GM21515 (cell line): ENCODE results near the gene CLCA4.

Source experiments
- ATAC-seq: cut with Tn5 transposase; IDR thresholded peaks from one replicate; pipeline ENCODE4 v1.9.1; 2021; ENCODE audit not compliant: unreplicated experiment

Gene CLCA4, protein sequence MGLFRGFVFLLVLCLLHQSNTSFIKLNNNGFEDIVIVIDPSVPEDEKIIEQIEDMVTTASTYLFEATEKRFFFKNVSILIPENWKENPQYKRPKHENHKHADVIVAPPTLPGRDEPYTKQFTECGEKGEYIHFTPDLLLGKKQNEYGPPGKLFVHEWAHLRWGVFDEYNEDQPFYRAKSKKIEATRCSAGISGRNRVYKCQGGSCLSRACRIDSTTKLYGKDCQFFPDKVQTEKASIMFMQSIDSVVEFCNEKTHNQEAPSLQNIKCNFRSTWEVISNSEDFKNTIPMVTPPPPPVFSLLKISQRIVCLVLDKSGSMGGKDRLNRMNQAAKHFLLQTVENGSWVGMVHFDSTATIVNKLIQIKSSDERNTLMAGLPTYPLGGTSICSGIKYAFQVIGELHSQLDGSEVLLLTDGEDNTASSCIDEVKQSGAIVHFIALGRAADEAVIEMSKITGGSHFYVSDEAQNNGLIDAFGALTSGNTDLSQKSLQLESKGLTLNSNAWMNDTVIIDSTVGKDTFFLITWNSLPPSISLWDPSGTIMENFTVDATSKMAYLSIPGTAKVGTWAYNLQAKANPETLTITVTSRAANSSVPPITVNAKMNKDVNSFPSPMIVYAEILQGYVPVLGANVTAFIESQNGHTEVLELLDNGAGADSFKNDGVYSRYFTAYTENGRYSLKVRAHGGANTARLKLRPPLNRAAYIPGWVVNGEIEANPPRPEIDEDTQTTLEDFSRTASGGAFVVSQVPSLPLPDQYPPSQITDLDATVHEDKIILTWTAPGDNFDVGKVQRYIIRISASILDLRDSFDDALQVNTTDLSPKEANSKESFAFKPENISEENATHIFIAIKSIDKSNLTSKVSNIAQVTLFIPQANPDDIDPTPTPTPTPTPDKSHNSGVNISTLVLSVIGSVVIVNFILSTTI

DNA sequence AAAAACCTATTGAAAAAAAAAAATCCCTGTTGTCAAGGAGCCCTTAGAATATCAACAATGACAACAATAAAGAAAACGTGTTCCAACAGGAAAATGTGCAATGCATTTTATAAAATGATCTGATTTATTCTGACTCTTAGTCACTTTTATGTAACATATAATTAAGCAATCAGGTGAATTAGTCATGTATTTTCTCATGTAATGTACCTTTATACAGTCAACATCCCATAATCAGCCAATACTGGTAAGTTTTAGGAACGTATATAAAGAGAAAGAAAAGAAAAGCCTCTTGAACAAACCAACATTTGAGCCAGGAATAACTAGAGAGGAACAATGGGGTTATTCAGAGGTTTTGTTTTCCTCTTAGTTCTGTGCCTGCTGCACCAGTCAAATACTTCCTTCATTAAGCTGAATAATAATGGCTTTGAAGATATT is at the start of gene CLCA4:
Gene CLCA4, plus strand, starts transcription at position 292 of the 435 bp plus-strand sequence. Its CDS starts 42 bp downstream, at position 334.
- ATAC-seq, result no peak

DNA sequence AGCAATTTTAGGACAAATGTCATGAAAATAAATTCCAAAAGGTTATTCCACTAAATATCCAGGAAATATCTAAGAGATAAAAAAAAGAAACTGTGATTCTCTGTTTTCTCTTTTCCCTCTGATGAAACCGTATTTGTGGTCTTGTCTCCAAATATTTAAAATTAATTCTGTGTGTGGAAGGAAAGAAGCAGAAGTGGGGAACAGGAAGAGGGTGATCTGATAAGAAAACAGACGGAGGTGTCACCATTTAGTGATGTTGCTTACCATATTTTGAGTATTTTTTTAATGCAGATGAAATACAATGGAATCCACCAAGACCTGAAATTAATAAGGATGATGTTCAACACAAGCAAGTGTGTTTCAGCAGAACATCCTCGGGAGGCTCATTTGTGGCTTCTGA is 48.6 kb upstream of the CLCA4 start:
- no peak for ATAC-seq

DNA sequence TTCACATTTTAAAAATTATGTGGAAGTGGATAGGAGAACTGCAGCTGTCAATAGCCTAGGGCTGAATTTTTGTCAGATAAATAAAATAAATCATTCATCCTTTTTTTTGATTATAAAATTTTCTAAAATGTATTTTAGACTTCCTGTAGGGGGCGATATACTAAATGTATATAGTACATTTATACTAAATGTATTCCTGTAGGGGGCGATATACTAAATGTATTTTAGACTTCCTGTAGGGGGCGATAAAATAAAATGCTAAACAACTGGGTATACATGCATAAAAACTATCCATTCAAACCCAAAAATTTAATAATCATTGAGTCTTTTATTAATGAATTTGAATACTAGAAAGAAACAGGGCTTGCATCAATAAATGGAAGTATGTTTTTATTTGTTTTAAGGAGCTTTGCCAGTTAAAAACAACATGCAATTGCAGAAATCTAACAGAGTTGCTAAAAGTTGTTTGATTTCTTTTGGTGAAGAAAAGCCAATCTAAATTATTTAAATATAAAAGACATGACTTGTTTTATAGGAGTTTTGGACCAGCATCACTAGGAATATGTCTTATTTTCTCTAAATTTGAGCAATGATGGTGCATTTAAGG is 46.8 kb upstream of the CLCA4 start:
- ATAC-seq, result peak; percentile 41

DNA sequence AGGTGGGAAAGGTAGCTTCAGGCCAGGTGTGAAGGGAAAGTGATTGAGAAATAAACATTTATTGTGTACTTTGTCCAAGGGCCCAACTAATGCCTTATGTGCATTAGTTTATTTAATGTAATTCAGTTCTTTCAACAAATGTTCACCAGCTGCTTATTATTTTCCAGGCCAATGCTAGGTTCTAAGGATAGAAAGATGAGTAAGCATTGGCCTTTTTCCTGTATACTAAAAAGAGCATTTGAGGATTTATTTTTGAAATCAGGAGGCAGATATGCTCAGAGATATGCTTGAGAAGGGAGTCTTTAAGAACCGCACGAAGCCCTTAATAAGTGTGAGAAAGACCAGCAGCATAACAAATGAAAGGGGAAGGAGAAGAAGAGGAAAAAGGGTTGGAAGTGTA is 46.2 kb upstream of the CLCA4 start:
- ATAC-seq, result no peak

DNA sequence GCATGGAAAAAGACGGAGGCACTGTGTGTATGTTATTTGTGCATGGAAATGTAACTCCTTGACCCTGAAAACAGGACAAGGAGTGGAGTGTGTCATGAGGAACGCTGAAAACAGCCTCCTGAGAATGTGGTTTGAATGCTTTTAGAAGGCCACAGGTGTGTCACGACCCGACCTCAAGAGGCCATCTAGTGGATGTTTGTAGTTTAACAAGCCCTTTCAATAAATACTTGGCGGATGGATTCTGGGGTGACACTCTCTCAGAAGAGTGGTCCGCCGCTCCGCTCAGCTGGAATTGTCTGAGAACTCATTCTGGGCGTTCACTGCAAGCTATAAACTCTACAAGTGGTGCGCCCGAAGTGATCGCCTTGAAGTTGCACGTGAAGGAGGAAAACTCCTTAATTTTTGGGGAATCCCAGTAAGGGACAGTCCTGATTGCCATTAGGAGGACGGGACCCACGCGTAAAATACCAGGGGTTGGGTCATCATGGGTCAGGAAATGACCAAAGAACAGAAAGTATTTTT is 44.7 kb upstream of the CLCA4 start:
- peak; percentile 77 for ATAC-seq

DNA sequence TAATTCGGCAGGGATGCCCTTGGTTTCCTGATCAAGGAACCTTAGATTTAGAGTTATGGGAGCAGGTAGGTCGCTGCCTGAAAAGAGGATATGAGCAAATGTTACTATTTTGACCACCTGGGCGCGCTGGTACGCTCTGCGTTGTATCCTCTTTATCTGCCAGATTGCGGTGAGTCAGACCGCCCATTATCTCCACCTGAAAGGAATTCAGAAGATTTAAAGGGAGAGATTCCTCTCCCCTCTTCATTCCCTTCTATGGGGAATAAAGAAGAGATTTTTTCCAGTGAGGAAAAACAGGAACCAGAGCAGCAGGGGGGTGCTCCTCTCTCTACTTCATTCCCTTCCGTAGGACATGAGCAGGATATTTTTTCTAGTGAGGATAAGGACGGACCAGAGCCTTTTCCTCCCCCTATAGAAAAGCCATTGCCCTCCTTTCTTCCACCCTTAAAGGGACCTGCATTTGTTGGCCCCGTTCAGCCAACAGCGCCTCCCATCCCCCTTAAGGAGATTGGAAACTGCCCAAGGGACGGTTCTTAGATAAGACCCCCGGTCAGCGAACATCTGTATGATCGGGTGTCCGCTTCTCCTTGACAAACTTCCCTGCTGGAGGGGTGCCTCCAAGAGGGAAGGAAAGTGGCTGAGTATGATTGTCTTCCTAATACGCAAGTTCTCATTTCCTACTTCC is 44.0 kb upstream of the CLCA4 start:
- ATAC-seq, result no peak

DNA sequence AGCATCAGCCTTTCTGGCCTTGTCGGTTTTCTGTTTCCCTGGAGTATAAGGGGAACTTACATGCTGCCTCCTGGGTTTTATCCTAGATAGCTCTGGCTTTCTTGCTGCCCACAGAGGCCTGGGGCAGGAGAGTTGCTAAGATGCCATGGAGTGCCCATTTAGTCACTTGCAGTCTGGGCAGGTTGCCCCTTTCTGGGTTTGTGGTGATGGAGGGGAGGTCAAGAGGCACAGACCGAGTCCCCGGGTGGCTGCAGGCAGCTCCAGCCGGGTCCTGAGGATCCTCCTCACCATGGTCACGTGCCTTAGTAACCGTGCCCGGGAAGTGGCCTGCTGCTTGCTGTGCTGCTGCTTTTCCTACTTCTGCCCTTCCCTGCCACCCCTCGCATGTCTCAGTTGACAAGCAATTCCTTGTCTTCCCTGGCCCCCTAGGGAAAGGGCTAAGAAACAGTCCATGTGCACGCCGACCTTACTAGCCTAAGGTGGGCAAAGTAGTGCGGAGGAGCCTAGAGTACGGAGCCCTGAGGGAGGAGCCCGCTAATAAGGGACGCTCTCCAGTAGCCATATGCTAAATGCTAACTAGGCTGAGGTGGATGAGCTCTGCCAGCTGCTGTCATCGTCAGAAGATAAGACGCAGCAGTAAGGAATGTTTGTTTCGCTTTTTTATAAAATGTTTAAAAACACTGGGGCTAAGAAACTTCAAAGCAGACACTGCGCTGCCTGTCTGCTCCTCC is 43.3 kb upstream of the CLCA4 start:
- ATAC-seq, result no peak

DNA sequence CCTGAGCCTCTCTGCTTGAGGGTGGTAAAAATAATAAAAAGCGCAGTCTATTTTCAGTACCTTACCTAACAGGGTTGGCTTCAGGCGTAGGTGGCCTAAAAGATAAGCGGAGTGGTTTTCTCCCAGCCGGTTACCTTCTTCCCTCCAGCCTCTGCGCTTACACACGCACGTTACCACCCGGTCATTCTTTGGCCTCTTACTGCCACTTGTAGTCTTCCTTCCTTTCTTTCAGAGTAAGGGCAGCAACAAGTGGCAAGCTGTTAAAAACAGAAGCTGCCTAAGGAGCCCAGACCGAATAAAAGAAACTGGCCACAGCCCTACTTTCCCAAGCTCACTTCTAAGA is 42.8 kb upstream of the CLCA4 start:
- ATAC-seq, result no peak

DNA sequence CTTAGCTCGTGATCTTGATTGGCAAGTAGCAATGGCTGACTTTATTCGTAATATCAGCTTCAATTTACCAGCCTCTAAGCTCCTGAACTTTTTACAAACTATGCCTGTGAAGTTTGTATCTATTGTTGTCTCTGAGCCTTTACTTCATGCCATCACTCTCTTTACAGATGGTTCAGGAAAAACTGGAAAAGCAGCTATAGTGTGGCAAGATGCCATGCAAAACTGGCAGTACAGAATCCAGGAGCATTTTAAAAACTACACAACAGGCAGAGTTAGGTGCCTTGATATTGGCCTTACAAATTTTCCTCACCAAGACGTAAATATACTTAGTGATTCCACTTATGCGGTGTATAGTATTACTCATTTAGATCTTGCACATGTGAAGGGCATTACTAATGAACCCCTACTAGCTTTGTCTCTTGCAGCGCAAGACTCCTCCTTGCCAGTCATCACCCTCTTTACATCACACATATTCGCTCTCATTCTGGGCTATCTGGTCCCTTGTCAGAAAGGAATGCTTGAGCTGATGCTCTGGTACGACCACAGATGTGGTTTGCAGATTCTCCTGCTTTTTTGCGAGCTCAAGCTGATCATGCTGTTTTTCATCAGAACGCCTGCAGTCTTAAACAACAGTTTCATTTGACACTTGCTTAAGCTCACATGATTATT is 41.8 kb upstream of the CLCA4 start:
- no peak for ATAC-seq

DNA sequence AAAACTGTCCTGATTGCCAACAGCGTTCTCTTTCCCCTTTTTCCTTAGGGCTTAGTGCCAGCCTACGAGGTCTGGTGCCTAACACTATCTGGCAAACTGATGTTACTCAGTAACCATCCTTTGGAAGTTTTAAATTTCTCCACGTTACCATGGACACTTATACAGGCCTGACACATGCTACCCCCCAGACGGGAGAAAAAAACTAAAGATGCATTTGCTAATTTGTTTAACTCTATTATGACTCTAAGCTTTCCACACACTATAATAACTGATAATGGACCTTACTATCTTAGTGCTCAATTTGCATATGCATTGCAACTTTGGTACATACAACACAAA is 41.3 kb upstream of the CLCA4 start:
- ATAC-seq, result no peak

DNA sequence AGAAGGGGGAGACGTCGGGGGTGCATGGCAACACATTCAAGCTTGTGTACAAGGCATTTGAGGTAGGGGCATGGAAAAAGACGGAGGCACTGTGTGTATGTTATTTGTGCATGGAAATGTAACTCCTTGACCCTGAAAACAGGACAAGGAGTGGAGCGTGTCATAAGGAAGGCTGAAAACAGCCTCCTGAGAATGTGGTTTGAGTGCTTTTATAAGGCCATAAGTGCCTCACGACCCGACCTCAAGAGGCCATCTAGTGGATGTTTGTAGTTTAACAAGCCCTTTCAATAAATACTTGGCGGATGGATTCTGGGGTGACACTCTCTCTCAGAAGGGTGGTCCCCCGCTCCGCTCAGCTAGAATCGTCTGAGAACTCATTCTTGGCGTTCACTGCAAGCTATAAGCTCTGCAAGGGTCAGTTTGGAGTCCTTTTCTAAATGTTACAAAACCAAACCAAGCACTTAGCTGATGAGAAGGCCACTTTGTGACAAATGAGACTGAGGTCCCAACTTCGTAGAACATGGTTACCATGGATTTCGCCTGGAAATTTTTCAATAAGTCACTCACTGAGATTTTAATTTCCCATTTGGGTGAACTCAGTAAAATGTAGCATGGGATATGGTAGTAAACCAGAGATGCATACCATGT is 38.8 kb upstream of the CLCA4 start:
- ATAC-seq, result no peak

DNA sequence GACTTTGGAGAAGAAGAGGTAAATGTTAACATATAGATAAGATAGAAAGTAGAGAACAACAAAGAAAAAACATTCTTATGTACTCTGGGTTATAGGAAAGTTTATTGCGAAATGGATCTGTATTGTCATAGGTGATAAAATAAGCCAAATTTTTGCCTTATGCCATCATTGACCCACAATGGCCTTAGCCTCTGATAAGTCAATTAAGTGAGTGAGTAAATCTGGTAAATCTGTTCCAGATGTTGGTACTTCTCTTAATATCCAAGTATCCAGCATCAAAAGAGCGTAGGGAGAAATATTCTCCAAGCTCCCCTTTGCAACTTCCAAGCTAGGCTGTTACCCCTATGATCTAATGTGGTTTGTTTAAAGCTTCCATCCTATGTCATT is 38.3 kb upstream of the CLCA4 start:
- no peak for ATAC-seq

DNA sequence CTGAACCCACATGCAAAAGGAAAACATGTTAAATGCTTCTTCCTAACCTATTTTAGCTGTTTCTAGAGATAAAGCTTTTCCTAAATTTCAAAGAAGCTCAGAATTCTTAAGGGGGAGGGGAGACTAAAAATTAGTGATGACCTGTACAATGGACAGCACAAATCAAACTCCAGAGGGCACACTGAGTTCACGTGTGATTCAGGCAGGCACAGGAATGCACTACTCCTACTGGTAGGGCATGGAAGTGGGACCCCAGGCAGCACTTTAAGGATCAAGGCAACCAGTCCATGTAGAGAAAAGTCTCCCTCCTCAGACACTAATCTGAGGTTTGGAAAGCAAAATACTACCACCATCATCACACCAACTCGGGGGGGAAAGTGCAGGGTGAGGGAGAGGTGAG is 31.3 kb upstream of the CLCA4 start:
- no peak for ATAC-seq

DNA sequence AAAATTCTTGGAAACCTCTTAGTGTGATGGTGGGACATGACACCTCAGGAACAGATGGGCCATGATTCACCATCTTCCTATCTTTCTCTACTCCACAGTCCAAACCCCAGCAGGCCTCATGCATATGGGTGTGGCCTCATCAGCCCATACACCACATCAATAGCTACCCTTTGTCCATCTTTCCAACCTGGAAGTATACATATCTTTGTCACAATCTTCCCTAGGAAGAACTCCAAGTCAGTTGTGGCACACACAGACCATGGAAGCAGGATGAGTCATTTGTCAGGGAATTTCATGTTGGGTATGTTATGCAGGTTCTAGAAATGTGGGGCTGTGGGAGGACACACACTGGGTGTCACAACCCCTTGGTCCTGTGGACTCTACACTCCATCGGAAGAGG is 30.5 kb upstream of the CLCA4 start:
- no peak for ATAC-seq

DNA sequence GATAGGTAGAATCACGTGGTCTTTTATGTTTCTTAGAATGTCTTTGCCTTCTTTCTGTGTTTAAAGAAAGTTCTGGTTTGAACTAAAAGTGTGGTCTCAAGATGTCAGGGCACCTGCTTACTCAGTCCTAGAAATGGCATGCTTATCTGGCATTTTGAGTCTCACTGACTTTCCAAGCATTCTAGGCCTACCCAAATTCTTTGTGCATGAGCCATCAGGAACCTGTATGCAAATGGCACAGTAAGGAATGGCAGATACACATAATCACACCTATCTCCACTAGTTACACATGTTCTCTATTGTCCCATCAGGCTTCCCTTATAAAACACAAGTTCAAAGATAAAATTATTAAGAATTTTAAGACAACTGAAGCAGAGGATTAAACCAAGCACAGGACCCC is 29.5 kb upstream of the CLCA4 start:
- ATAC-seq, result no peak

DNA sequence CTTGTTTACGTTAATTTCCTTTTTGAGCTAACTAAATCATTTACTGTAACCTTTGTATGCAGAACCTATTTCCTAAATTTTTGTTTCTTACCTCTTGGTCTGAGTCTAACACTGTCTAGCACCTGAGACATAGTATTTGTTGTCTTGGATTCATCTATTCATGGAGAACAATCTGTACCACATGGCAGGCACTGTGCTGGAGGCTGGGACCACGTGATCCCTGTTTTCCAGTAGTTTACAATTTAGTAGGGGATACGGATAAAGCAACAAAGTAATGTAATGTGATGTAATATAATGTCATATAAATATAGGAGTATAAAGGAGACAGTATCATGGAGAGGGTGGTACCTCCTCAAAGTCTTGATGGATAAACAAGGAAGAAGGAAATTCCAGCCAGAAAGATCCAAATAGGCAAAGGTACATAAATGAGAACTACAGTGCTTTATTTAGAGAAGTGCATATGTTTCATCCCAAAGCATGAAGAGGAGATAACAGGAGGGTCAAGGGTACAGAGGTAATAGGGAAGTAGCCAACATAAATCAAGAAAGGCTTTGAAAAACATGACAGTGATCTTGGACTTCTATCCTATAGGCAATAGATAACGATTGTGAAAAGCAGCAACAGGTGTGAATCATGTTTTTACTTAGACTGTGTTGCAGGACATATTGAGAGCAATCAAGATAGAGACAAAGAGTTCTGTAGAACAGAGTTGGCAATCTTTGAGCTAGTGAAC is 25.9 kb upstream of the CLCA4 start:
- no peak for ATAC-seq

DNA sequence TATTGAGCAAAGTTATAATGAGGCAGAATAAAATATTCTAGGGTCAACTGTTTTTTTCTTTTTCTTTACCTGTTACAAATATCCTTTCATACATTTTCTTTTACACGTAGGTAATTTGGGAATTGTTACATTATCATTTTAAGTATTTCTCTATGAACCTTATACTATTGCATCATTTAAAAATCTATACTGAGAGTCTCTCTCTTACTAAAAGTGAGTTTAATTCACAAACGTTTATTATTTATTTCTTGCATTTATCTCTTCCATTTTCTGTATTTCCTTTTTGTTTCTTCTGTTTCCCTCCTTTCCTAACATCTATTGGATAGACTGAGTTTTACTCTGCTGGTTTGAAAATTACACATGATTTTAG is 25.4 kb upstream of the CLCA4 start:
- no peak for ATAC-seq

DNA sequence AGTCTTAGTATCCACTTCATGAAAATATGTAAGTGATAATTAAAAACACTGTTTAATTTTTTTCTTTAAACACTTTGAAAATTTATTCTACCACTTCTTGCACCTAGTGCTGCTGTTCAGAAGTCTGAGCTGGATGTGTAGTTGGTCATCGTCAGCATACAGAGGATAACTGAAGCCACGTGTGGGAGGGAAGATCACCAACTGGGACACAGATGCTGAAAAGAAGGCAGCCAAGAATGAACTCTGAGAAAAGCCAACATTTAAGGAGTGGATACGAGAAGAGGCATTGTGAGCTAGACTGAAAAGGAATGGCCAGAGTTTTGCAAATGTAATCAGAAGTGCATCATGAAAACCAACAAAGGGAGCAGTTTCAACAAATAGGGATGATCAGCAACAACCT is 24.6 kb upstream of the CLCA4 start:
- ATAC-seq, result no peak
